Measurements from ENCODE around the gene PAX8.

GRCh38 chr2:113187771-113188170, 91.0 kb downstream of the PAX8 start:
- TF ChIP-seq CTCF (IDR thresholded peaks at IDR 0.05) = no peak
- no peak for TF ChIP-seq POLR2A (IDR thresholded peaks at IDR 0.05)
- no peak for TF ChIP-seq POLR2AphosphoS5 (IDR thresholded peaks at IDR 0.05)
- no peak for TF ChIP-seq EP300 (IDR thresholded peaks at IDR 0.05)
